ENCODE results near the gene CLINT1.

The CLINT1 gene

DNA sequence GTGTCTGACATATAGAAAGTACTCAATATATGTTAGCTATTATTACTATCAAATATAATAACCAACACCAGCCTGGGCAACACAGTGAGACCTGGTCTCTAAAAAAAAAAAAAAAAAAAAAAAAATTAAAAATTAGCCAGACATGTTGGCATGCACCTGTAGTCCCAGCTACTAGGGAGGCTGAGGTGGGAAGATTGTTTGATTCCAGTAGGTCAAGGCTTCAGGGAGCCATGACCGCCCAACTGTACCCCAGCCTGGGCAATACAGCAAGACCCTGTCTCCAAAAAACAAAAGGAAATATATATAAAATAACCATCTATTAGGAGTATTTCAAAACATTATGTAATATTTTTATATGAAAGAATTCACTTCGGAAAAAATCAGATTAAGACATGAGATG is 40.6 kb downstream of the CLINT1 start:
- no peak for DNase-seq

DNA sequence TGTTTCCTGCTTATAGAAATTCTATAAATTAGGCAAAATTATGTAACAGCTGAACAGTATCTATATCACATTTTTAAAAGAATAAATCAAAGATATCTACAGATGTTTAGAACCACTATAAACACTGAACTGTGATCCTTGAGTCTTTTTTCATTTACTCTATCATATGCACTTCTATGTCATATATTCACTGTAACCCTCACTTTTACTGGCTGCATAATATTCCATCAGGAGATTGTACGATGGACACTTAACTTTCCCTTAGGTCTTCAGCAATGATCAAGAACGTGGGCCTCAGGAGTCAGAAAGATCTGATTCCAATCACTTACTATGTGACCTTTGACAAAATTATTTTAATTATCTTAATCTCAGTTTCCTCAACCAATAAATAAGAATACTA is 41.0 kb downstream of the CLINT1 start:
- DNase-seq: no peak

DNA sequence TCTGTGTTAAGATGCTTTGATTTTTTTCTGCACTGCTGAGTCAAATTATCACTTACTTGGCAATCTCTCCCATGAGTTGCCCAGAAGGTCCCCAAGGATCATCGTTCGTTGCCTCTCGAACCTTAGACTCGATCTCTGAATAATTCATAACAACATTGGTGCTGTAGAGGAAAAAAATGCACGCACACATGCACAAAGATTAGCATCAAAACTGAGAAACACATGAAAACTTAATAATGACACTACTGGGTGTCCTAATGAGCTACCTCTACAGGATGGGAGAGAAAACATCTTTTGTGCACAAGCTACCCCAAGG is 41.6 kb downstream of the CLINT1 start:
- no peak for DNase-seq

DNA sequence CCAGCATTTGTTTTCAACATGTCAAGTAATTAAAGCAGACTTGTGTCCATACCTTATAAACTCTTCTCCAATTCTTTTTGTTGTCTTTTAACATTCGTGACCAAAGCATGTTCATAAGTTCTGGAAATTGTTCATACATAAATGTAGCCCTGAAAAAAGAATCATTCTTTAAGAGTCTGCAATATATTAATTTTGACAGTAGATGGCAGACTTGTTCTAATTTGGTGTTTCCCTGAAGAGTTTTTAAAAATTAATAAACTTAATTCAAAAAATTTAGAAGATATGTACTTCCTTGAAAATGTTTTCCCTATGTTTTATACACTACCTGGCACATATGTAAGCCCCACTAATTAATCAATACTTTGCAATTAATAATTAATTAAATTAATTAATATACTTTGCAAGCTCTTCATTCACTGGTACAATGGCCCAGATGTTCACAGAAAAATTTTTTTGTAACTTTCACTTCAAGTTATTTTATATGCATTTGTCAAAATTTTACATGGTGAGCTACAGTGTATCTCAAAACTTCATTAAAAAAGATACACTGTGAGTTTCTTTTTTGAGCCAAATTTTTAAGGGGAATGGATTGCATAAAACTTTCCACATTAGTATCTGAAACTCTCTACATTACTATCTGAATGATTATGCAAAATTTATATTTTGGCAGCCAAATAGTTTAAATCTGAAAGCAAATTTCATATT is 42.1 kb downstream of the CLINT1 start:
- peak; percentile 10 for DNase-seq

DNA sequence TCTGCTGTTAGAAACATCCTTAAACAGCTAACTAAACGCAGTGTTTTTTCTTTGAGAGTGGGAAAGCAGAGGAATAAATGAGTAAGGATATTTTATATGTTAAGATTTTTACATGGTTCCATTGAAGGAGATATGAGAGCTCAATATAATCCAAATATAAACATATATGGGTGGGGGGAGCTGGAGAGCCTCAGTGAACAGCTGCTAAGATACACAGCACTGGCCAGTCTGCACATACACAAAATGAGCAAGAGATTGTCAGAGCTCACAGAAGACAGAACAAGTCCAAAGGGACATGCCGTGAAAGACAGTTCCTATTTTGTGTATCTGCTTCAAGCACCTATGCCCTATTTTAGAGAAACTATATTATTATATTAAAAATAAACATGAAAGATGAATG is 46.9 kb downstream of the CLINT1 start:
- no peak for DNase-seq

DNA sequence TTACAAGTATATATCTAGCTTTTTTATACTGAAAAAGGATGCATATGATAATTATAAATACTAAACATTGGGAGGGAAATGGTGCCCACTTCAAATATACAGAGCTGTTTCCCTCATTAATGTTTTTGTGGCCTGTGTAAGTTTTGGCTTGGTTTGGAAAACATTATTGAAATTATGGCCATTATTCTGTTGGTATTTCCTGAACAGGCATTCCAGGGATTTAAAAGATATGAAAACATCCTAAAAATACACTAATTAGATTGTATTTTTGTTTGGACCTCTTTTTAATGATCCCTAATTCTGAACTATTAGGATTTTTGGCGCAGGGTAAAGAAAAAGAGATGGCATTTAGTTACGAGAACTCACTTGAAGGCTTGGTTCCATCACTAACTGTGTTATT is 50.9 kb downstream of the CLINT1 start:
- DNase-seq: no peak

DNA sequence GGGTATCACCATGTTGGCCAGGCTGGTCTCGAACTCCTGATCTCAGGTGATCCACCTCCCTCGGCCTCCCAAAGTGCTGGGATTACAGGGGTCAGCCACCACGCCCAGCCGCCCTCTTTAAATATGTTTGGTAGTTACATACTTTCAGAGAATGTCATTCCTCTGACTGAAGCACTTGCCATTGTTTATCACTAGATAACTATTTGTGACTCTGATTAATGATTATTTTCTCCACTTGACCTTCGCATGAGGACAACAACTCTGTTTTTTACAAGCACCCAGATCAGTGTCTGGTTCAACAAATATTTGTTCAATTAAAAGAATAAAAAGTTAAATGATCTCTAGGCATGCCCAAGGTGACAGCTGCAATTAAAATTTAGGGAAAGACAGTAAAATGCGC is 56.2 kb downstream of the CLINT1 start:
- DNase-seq: no peak

DNA sequence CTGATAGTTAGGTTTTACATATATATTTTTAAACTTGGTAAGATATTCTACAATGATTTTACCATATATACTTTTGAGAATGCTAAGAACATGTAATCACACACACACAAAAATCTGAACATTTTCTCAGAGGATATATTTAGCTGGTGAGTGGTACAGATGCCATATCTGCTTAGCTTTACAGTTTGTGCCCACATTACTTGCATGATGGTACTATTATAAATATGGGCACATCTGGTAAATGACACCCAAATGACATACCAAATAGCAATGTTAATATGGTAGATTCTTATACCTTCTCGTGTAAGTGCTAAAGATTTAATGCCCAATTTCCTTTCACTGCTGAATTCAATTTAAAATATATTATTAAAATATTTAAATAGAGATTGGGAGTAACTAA is 58.8 kb downstream of the CLINT1 start:
- no peak for DNase-seq

DNA sequence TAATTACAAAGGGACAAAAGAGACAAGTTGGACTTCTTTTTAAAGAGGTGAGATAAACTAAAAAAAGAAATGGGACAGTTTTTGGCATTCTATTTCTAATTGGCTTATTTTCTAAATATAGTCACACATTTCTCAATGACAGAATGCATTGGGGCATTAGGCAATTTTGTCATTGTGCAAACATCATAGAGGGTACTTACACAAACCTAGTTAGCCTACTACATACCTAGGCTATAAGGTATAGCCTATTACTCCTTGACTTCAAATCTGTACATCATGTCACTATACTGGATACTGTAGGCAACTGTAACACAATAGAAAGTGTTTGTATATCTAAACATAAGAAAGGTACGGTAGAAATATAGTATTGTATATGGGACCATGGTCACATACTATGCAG is 59.4 kb downstream of the CLINT1 start:
- DNase-seq: no peak

DNA sequence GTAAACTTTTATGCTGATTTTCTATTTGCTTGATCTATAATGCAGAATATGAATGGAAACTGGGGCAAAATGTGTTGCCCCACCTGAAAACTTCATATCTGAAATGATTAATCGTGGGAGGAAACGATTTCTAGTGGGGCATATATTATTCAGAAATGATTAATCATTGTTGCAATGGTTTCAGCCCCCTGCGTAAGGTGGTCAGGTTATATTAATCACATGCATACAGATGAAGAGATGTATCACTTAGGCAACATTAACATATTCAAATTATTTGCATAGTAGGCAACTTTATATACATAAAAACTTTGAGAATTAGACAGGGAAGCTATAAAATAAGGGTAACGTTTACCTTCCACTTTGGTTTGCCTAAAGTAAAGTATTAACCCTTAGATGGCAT is 65.6 kb downstream of the CLINT1 start:
- DNase-seq: no peak

DNA sequence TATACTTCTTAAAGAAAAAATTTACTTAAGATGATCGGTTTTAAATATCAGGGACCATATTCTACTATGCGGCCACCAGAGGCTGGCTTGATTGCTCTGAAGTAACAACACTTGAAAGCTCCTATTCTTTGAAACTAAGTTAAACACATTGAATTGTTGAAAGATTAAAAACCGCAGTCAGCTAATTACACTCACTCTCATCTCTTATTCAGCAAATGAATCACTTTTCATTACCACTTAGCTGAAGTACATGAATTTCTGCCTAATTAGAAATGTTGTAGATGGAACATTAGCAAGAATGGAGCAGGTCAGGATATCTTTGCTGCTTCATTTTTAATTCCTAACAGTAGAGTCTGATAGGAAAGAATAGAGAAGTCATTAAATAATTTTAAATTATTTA is 73.1 kb downstream of the CLINT1 start:
- no peak for DNase-seq

DNA sequence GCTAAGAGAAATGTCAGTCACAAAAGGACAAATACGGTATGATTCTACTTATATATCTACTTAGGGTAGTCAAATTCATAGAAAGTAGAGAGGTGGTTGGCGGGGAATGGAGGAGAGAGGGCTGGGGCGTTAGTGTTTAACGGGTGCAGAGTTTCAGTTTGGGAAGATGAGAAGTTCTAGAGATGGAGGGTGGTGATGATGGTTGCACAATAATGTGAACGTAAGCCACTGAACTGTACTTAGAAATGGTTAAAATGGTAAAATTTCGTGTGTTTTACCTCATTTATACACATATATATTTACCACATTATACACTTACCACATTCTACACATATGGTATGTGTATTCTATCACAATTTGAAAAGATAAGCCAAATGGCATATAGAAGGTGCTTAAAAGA is 79.7 kb downstream of the CLINT1 start:
- DNase-seq: no peak

DNA sequence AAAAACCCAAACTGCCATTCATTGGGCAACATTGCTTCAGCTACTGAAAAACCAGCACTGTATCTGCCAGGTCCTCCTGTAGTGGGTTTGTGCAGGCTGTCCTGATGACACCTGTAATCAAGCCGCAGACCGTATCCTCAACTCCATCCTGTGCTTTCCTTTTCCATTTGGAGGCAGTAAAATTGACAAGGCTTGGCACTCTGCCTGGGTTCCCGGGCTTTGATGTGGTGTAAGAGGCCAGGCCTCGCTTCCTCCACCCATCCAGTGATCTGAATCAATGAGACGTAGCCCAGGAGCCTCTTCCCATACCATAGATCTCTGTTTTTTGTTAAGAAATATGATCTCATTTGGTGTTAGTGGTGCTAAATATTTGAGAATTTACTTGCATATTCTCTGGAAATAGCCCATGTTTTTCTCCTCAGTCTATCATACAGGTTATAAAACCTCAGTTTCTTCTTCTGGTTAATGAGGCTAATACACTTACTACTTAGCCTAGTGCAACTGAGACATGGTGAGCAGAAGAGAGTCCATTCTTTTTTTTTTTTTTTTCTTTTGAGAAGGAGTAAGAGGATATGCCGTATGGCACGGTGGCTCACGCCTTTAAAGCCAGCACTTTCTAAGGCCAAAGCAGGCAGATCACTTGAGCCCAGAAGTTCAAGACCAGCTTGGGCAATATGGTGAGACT is 80.7 kb downstream of the CLINT1 start:
- DNase-seq: peak; percentile 63

DNA sequence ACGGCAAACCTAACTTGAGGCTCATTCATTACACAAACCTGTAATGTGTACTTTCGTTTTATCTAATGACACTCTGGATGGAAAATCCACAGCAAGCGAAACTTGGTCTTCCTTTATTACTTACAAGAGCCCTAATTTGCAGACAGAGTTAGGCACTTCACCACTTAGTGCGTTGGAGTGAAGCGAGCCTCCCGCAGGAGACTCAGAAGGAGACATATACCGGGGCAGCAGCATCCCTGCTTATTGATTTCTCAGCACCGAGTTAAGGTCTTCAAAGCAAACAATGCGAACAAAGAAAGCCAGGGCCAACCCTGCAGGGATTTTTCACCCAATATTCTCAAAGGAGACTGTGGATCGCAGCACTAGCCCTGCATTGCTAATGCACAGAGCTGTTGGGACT is 86.8 kb downstream of the CLINT1 start:
- no peak for DNase-seq

DNA sequence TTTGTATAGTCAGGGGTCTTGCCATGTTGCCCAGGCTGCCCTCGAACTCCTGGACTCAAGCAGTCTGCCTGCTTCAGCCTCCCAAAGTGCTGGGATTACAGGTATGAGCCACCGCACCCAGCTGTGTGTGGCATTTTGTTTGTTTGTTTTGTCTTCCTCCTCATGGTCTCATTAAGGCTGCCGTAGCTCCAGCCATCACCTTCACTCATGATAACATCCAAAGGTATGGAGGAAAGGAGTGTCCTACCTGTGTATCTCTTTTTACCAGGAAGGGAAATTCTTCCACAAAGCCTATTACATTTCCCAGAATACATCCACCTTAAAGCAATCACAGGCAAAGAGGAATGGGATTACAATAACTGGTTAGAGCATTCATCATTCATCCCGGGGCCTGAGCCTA is 88.3 kb downstream of the CLINT1 start:
- no peak for DNase-seq

DNA sequence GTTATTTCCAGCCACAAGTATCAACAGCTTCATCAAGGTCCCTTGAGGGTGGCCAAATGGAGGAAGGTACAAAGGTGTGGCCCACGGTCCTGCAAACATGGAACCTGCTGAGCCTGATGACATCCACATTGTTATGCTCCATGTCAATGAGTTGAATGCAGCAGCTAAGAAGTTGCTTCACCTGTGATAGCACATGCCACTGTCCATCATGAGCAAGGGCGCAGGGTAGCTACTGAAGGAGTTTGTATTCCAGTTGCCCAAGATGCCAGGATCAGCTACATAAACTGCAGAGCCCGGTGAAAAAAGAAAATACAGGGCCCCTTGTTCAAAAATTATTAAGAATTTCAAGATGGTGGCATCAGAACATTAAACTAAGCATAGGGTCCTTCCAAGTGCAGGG is 91.3 kb downstream of the CLINT1 start:
- DNase-seq: no peak

DNA sequence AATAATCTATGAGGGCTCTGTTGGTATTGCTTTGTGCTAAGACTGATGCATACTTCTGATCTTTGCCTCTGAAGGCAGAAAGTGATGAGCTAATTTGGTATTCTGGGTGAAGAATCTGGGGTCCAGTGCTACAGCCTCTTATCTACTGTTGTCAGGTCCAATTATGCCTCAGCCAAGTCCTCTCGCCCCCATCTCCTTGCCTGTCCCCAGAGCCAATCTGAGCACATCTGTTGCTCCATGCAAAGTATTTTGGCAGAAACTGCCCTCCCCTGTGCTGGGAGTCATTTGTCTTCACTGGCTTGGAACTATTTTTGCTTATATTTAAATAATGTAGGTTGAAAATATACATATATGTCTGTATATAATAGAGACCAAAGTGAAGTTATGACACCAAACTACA is 92.0 kb downstream of the CLINT1 start:
- no peak for DNase-seq

DNA sequence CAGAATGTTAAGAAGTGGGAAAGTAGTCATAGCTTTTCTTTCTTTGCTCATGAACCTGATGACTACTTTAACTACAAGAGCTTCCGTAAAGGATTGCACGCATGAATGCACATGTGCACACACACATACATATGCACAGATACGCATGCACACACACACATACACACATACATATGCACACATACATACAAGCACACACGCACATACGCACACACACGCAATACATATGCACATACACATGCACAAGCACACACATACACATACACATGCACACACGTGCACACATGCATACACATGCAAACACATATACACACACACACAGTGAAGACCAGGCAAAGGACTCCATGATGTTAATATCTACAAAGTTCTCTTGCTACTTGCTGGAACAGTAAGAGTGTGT is 92.5 kb downstream of the CLINT1 start:
- no peak for DNase-seq

DNA sequence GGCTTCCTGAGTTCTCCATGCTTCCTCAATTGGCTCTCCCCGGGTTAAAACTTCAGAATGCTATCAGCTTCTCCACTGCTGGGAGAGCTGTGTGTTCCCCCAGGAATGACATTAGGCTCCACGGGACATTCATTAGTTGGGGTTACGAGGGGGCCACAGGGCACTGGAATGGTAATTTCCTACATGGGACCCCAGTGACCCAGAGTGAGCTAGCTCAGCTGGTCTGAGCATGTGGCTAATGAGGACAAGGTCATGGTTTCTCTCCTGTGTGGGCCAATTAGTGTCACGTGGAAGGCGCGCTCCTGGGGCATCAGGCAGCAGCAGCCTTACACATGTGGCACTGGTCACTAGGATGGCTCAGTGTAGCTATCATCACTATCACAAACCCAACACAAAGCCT is 94.4 kb downstream of the CLINT1 start:
- no peak for DNase-seq

DNA sequence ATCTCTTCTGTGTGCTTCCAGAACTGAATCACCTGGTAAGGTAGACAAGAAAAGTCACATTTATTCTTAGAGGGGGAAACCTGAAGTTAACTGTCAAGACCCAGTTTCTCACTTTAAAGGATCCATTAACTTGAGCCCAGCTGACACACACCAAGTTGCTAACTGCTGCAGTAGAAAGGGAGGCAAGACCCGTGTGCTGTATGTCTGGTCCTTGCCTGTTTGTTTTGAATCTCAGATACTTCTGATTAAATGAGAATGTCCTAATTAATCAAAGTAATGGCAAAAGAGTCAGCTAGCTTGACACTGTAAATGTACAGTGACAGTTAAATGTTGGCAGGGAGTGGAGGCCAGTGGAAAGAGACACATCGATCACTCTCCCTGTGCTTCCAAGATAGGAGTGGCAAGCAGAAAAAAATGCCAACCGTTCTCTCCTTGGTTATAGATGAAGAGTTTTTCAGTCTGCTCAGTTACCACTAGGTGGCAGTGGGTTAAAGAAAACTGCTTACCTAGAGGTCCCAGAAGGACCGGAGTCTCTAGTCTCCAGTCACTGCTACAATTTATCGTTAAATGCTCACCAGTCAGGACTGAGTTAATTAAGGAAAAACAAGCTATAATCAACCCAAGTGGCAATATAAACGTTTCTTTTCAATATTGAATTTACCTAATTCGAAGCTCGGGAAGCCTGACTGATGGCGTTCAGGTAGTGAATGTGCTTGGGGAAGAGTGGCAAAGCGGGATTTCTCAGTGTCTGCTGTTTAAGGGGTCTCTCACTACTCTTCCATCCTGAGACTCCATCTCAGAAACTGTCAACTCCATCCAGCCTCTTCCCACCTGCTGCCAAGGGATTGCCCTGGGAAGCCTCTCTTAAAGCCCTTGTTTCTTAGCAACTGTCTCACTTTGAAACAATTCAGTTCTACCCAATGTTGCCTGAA is 97.0 kb downstream of the CLINT1 start:
- peak; percentile 79 for DNase-seq

DNA sequence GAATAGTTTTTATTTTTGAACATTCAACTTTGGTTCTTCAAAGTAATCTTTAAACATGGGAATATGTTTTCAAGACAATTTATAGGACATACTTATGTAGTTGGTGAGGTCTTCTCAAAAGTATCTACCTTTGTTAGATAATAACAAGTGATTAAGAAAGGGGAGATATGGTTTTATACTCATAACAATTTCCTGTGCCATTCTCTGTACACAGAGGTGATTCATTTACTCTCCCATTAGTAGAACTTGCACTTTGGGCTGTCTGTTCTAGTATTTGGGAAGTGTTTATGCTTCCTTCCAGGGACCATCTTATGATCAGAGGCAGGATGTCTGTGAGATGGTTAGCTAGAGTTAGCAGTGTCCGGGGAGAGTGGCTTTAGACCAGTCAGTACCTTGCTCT is 100.2 kb downstream of the CLINT1 start:
- DNase-seq: no peak

DNA sequence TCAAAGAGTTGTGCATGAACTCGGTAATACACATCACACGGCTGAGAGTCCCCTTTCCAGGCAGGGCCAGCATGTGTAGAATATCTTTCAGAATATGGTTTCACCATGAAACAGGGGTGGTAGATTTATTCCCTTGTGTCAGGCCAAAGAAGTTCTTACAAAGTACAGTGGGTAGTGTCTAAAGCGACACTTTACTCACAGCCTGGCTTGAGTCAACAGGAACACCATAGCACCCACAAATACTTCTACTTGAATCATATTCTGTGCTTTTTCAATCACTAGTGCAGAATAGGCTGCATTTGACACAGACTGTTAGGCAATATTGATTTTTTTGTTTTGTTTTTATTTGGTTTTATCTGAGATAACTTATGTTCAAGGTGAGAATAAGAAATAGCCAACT is 102.8 kb downstream of the CLINT1 start:
- no peak for DNase-seq

DNA sequence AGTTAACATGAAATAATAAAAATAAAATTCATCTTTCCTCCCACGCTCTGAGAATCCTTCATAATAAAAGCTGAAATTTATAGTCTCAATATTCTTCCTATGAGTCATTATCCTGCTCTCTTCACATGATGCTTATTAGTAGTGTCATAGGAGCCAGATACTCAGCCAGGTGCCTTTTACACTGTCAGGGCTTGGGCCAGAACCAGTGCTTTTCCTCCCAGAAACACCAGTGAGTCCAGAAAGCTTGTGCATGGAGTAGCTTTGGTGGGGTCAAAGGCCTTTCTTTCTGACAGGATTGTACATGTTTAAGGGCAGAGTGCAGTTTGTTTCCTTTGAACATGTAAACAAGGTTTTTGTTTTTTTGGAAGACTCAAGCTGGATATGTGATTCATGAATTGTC is 108.6 kb downstream of the CLINT1 start:
- DNase-seq: no peak

DNA sequence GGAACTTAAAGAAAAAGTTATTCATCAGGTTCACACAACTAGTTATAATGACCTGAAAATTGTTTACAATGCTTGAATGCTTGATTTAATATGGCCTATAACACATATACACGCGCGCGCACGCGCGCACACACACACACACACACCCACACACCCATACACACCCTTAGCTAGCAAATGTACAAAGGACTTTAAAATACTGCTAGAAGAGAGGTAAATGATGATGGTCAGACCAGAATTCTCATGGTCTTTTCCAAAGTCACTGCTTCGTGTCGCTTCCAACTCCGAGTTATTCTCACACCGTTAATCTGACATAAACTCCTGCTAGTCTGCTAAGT is 109.5 kb downstream of the CLINT1 start:
- DNase-seq: no peak

All from kidney glomerular epithelial cell (primary cell).